Mesenchymal stem cell (in vitro differentiated cells and primary cell): Measurements from ENCODE around the gene PBX4.

Experiments
- DNase-seq: peaks from one replicate; pipeline ENCODE4 v3.0.0-alpha.2; 2013
- H2AFZ ChIP-seq: one replicate; pipeline ENCODE4 v1.6.1; 2013; ENCODE audit warnings: low read depth, mild to moderate bottlenecking, control low read depth, inconsistent platforms, low read length, moderate library complexity
- H2AK5ac ChIP-seq: 2 replicates; pipeline ENCODE4 v1.6.1; 2013; ENCODE audit warnings: low read length, moderate library complexity, mild to moderate bottlenecking, inconsistent platforms; ENCODE audit not compliant: severe bottlenecking
- H2BK120ac ChIP-seq: one replicate; pipeline ENCODE4 v1.6.1; 2013; ENCODE audit warnings: low read depth, mild to moderate bottlenecking, inconsistent platforms, low read length, moderate library complexity
- H2BK12ac ChIP-seq, 2 experiments: one replicate each; pipeline ENCODE4 v1.6.1; 2013; ENCODE audit warnings: inconsistent platforms in 2 of 2, low read length in 2 of 2, mild to moderate bottlenecking in 2 of 2, moderate library complexity in 2 of 2, control low read depth in 1 of 2
- H2BK15ac ChIP-seq: one replicate; pipeline ENCODE4 v1.6.1; 2013; ENCODE audit warnings: mild to moderate bottlenecking, low read depth, inconsistent platforms; ENCODE audit not compliant: poor library complexity, severe bottlenecking
- H2BK5ac ChIP-seq: 2 replicates; pipeline ENCODE4 v1.6.1; 2013; ENCODE audit warnings: low read depth, mild to moderate bottlenecking, low read length, control low read depth, inconsistent platforms; ENCODE audit not compliant: poor library complexity, severe bottlenecking
- H3K14ac ChIP-seq, 2 experiments: one replicate each; pipeline ENCODE4 v1.6.1; 2013; ENCODE audit warnings: inconsistent platforms in 2 of 2, low read length in 2 of 2, control low read depth in 1 of 2, mild to moderate bottlenecking in 1 of 2, moderate library complexity in 1 of 2
- H3K18ac ChIP-seq, 2 experiments: one replicate each; pipeline ENCODE4 v1.6.1; 2013; ENCODE audit warnings: inconsistent platforms in 2 of 2, low read length in 2 of 2, control low read depth in 1 of 2, low read depth in 1 of 2, mild to moderate bottlenecking in 1 of 2
- H3K23ac ChIP-seq, 2 experiments: one replicate each; pipeline ENCODE4 v1.6.1; 2013; ENCODE audit warnings: inconsistent platforms in 2 of 2, low read length in 2 of 2, mild to moderate bottlenecking in 2 of 2, moderate library complexity in 2 of 2, control low read depth in 1 of 2
- H3K27ac ChIP-seq: 2 replicates; pipeline ENCODE4 v1.5.1; 2013; ENCODE audit warnings: mild to moderate bottlenecking, moderate library complexity, low read length, control low read depth, inconsistent platforms; ENCODE audit not compliant: poor library complexity, severe bottlenecking
- H3K27me3 ChIP-seq, 2 experiments: 2 replicates each; pipeline versions ENCODE4 v1.6.1 to v1.7.0; 2013; ENCODE audit warnings: low read length in 2 of 2, mild to moderate bottlenecking in 2 of 2, moderate library complexity in 2 of 2, control low read depth in 1 of 2, inconsistent platforms in 1 of 2; ENCODE audit not compliant: control insufficient read depth in 1 of 2, insufficient read depth in 1 of 2
- H3K36me3 ChIP-seq, 2 experiments: 2 replicates each; pipeline versions ENCODE4 v1.6.1 to v1.7.0; 2013; ENCODE audit warnings: low read length in 2 of 2, control low read depth in 1 of 2, inconsistent platforms in 1 of 2, low read depth in 1 of 2, mild to moderate bottlenecking in 1 of 2; ENCODE audit not compliant: insufficient read depth in 2 of 2, control insufficient read depth in 1 of 2
- H3K4ac ChIP-seq, 2 experiments: one replicate each; pipeline ENCODE4 v1.6.1; 2013; ENCODE audit warnings: inconsistent platforms in 2 of 2, low read length in 2 of 2, mild to moderate bottlenecking in 2 of 2, moderate library complexity in 2 of 2, control low read depth in 1 of 2, low read depth in 1 of 2
- H3K4me1 ChIP-seq: 2 replicates; pipeline ENCODE4 v1.6.1; 2013; ENCODE audit warnings: low read depth, low read length, control low read depth; ENCODE audit not compliant: control insufficient read depth, insufficient read depth
- H3K4me2 ChIP-seq: 2 replicates; pipeline ENCODE4 v1.6.1; 2013; ENCODE audit warnings: low read length, mild to moderate bottlenecking, inconsistent platforms; ENCODE audit not compliant: poor library complexity, severe bottlenecking
- H3K4me3 ChIP-seq, 2 experiments: 2 replicates each; pipeline versions ENCODE4 v1.5.1 to v1.7.0; 2013; ENCODE audit warnings: low read length in 2 of 2, mild to moderate bottlenecking in 2 of 2, control low read depth in 1 of 2, low read depth in 1 of 2; ENCODE audit not compliant: insufficient read depth in 1 of 2
- H3K79me1 ChIP-seq: replicated peaks from 2 replicates; pipeline ENCODE4 v1.6.1; 2013; ENCODE audit warnings: mild to moderate bottlenecking, control low read depth, low read length, inconsistent platforms; ENCODE audit not compliant: poor library complexity, severe bottlenecking
- H3K9ac ChIP-seq: 2 replicates; pipeline ENCODE4 v1.7.0; 2013; ENCODE audit warnings: mild to moderate bottlenecking, low read length, moderate library complexity
- H3K9me3 ChIP-seq: 2 replicates; pipeline ENCODE4 v1.7.0; 2013; ENCODE audit warnings: mild to moderate bottlenecking, low read length; ENCODE audit not compliant: control insufficient read depth
- H4K8ac ChIP-seq: one replicate; pipeline ENCODE4 v1.6.1; 2013; ENCODE audit warnings: inconsistent platforms, mild to moderate bottlenecking, low read length, moderate library complexity
- H4K91ac ChIP-seq: one replicate; pipeline ENCODE4 v1.6.1; 2013; ENCODE audit warnings: mild to moderate bottlenecking, low read length, inconsistent platforms
- WGBS: methylation state at CpG from one replicate; pipeline ENCODE4 v1.1.7; 2013; ENCODE audit warnings: mixed read lengths; 5-methylcytosine and 5-hydroxymethylcytosine counted together

The PBX4 gene

DNA sequence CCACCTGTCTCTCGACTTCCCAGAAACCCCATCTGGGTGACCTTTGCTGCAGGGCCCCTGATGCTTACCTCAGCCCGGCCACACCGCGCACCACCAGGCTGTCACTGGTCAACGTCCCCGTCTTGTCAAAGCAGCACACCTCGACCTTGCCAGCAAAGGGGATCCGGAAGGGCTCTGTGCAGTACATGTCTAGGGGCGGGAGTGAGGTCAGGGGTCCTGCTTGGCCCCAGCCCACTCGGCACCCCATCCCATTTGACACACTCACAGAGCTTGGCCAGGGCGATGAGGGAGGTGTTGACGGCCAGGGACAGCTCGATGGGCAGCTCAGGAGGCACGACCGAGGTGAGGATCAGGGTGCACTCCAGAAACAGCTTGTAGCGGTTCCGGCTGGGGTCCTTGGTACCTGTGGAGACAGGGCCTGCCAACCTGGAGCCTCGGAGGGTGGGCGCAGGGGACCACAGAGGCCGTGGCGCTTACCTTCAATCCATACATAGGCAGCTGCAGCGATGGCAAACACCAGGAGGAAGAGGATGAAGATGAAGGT is 36.6 kb upstream of the PBX4 start:
- 95% methylated on average over 22 of the region's 22 CpGs for WGBS

DNA sequence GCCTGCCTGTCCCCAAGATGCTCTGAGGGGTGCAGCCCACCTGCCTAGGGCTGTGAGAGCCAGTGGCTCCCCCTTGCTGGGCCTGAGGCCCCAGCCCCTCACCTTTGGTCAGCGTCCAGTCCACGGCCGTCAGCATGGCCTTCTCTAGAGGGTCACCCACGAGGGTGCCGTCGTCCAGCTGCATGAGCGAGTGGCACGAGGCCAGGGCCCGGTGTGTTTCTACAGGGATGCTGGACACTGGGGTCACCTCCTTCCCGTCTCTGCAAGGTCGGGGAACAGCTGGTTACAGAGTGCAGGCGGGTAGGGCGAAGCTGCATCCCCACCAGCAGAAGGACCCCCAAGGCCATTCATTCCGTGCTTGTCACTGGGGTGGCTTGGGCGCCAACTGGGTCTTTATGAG is 36.0 kb upstream of the PBX4 start:
- H2BK12ac ChIP-seq: no peak overlapping the region
- H3K4me3 ChIP-seq: no peak overlapping the region
- 98% methylated on average over 15 of the region's 15 CpGs for WGBS
- no peak overlapping the region for H3K4ac ChIP-seq
- H3K4me2 ChIP-seq: no peak overlapping the region
- no peaks in the 10 kb centered on the region for H3K27me3 ChIP-seq
- no peaks in the 10 kb centered on the region for H3K4me1 ChIP-seq
- H2AK5ac ChIP-seq: no peak overlapping the region
- H4K8ac ChIP-seq: no peak overlapping the region
- no peak overlapping the region for H3K27ac ChIP-seq
- H3K79me1 ChIP-seq: peaks cover 55% of the 10 kb centered on the region
- no peak for DNase-seq
- peaks cover 99% of the 10 kb centered on the region in 2 experiments for H3K36me3 ChIP-seq
- H3K9ac ChIP-seq: no peak overlapping the region
- no peaks in the 10 kb centered on the region for H3K9me3 ChIP-seq
- H2AFZ ChIP-seq: no peak overlapping the region
- H2BK120ac ChIP-seq: no peak overlapping the region
- no peak overlapping the region for H3K18ac ChIP-seq
- no peak overlapping the region for H2BK15ac ChIP-seq
- H2BK5ac ChIP-seq: no peak overlapping the region
- no peak overlapping the region for H3K23ac ChIP-seq
- H4K91ac ChIP-seq: no peak overlapping the region
- H3K14ac ChIP-seq: no peak overlapping the region

More for the DNA sequence above, 36.6 kb upstream of the PBX4 start:
- Histone ChIP-seq H3K4me2 (no peak overlapping the region), H2BK120ac (no peak overlapping the region), H3K23ac (no peak overlapping the region), H4K91ac (no peak overlapping the region), H3K18ac (no peak overlapping the region), H3K14ac (no peak overlapping the region), H3K36me3 (peaks cover 98 to 99% of the 10 kb centered on the region in 2 experiments), H2AFZ (no peak overlapping the region), H3K4me1 (no peaks in the 10 kb centered on the region), H2BK5ac (no peak overlapping the region), H4K8ac (no peak overlapping the region), H3K9me3 (no peaks in the 10 kb centered on the region), H3K4me3 (no peak overlapping the region), H3K27ac (no peak overlapping the region), H2BK12ac (no peak overlapping the region), H3K9ac (no peak overlapping the region), H3K27me3 (no peaks in the 10 kb centered on the region), H3K79me1 (peaks cover 60% of the 10 kb centered on the region), H2BK15ac (no peak overlapping the region), H2AK5ac (no peak overlapping the region), H3K4ac (no peak overlapping the region)
- DNase-seq: no peak

DNA sequence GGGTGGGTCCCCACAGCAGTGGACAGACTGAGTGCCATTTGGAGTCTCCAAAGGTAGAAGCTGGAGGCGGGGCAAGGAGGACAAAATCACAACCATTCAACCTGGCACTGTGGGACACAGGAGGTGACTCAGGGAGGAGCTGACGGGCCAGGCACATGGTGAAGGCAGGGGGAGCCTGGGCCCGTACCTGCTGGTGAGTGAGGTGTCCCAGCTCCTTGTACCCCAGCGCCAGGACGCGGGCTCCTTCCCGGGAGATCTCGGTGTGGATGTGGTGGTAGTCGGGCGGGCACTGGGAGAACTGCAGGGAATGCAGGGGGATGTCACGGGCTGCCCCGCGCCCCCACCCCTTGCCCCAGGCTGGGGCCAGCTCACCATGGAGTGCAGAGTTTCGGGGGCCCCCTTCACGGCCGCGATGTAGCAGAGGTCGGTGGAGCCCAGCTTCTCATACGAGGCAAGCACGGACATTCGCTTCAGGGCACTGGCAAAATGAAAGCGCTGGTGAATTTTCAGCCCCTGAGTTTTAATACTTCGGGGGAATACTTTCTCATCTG is 35.2 kb upstream of the PBX4 start:
- no peak for DNase-seq
- H2BK5ac ChIP-seq: no peak overlapping the region
- H2BK15ac ChIP-seq: no peak overlapping the region
- no peak overlapping the region for H3K4me2 ChIP-seq
- H2BK12ac ChIP-seq: no peak overlapping the region
- H3K14ac ChIP-seq: no peak overlapping the region
- H3K4me3 ChIP-seq: no peak overlapping the region
- H3K4ac ChIP-seq: no peak overlapping the region
- H2BK120ac ChIP-seq: no peak overlapping the region
- H3K79me1 ChIP-seq: peaks cover 52% of the 10 kb centered on the region
- H3K36me3 ChIP-seq: peaks cover 97% of the 10 kb centered on the region in 2 experiments
- H3K9me3 ChIP-seq: no peaks in the 10 kb centered on the region
- WGBS: 95% methylated on average over 23 of the region's 23 CpGs
- H4K91ac ChIP-seq: no peak overlapping the region
- H4K8ac ChIP-seq: no peak overlapping the region
- no peaks in the 10 kb centered on the region for H3K4me1 ChIP-seq
- H2AFZ ChIP-seq: no peak overlapping the region
- H2AK5ac ChIP-seq: no peak overlapping the region
- no peak overlapping the region for H3K9ac ChIP-seq
- H3K18ac ChIP-seq: no peak overlapping the region
- H3K27ac ChIP-seq: no peak overlapping the region
- H3K23ac ChIP-seq: no peak overlapping the region
- no peaks in the 10 kb centered on the region for H3K27me3 ChIP-seq

DNA sequence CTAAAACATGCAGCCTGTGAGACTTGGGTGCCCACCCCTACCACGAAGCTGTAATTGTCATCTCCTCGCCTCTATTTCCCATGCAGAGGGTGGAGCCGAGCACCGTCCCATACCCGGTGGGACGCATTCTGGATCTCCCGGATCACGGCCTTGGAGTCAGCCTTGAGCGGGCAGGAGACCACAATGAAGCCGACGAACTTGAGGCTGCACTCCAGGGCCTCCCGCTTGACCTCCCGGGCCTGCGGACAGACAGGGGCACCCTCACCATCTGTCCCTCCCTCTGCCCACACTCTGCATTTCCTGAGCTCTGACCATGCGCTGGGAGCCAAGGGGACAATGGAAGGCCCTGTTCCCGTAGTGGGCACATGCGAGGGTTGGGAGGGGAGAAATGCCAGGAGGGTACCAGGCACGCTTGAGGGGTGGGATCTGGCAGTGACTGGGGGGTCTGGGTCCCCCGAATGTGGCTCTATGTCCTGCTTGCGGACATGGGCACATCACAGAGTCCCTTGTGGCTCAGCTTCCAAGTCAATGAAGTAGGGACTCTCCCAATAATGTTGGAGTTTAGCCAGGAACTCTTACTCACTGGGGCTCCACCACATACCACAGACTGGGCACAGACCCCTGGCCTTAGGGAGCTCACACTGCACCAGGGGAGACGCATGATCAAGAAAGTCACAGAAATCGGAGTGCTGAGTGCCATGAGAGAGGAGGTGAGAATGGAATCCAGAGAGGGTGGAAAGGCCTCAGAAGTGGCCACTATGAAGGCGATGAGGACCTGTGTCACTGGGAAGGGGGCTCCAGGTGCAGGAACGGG is 34.2 kb upstream of the PBX4 start:
- H3K9ac ChIP-seq: no peak overlapping the region
- H2BK12ac ChIP-seq: no peak overlapping the region
- no peak overlapping the region for H3K4ac ChIP-seq
- H2AFZ ChIP-seq: no peak overlapping the region
- peaks cover 88 to 95% of the 10 kb centered on the region in 2 experiments for H3K36me3 ChIP-seq
- H3K9me3 ChIP-seq: no peaks in the 10 kb centered on the region
- H3K18ac ChIP-seq: no peak overlapping the region
- DNase-seq: no peak
- whole genome bisulfite sequencing: 99% methylated on average over 23 of the region's 24 CpGs
- H2BK120ac ChIP-seq: no peak overlapping the region
- H2BK5ac ChIP-seq: no peak overlapping the region
- no peak overlapping the region for H2AK5ac ChIP-seq
- H3K14ac ChIP-seq: no peak overlapping the region
- H2BK15ac ChIP-seq: no peak overlapping the region
- H3K4me2 ChIP-seq: no peak overlapping the region
- H3K79me1 ChIP-seq: peaks cover 50% of the 10 kb centered on the region
- H3K4me1 ChIP-seq: no peaks in the 10 kb centered on the region
- no peaks in the 10 kb centered on the region for H3K27me3 ChIP-seq
- no peak overlapping the region for H3K4me3 ChIP-seq
- H4K8ac ChIP-seq: no peak overlapping the region
- no peak overlapping the region for H3K27ac ChIP-seq
- H4K91ac ChIP-seq: no peak overlapping the region
- no peak overlapping the region for H3K23ac ChIP-seq
